Activated CD4-positive, alpha-beta T cell treated with anti-CD3 and anti-CD28 coated beads, Interleukin-2, Interleukin-4, amounts not matched to agents 100 ng/mL and 50 ng/mL, durations not matched to agents 16 hours and 8 hours (primary cell): ENCODE results near the gene ABCF2.

ENCODE experiments used
- DNase-seq: peaks from one replicate; pipeline ENCODE4 v3.0.0-alpha.2; 2020; ENCODE audit warnings: low spot score

The ABCF2 gene

DNA sequence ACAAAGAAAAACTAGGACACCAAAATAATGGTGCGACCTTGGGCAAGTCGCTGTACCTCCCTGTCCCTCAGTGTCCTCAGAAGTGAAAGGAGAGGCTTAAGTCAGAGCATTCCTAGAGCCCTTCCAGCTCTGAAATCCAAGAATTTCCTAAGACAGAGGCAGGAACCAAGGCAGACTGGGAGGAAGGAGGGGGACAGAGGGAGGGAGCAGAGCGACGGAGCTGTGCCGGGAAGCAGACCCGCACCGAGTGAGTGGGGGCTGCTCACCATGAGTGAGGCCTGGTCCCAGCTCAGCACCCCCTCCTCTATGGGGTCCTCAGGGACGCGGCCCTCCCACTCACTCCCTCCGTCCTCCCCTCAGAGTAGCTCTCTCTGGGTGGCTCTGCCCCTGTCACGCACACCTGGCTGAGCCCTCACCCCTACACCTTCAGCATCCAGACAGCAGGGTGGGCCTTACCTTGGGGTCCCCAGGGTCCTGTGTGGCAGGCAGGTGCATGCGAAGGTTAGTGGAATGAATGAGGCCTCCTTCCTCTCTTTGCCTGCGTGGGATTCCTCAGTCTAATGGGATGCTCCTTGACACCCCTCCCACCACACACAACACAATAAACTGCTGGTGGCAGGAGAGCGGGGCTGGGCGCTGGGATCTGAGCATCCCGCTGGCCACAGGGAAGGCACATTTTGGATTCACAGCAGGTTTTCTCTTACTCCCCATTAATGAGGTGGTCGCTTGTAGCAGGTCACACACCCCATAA lies 26.1 kb upstream of the ABCF2 start:
- DNase-seq: no peak

DNA sequence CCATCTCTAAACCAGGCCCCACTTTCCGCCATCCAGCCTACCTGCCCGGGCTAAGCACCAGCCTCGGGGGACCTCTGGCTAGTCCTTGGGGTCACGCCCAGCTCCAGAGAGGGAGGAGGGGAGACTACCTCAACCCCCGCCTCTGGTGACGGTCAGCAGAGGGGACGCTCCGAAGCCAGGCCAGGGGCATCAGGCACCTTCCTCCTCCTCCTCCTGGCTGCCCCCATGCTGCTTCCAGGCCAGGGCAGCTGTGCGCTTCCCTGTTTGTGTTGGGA lies 25.5 kb upstream of the ABCF2 start:
- DNase-seq: no peak

DNA sequence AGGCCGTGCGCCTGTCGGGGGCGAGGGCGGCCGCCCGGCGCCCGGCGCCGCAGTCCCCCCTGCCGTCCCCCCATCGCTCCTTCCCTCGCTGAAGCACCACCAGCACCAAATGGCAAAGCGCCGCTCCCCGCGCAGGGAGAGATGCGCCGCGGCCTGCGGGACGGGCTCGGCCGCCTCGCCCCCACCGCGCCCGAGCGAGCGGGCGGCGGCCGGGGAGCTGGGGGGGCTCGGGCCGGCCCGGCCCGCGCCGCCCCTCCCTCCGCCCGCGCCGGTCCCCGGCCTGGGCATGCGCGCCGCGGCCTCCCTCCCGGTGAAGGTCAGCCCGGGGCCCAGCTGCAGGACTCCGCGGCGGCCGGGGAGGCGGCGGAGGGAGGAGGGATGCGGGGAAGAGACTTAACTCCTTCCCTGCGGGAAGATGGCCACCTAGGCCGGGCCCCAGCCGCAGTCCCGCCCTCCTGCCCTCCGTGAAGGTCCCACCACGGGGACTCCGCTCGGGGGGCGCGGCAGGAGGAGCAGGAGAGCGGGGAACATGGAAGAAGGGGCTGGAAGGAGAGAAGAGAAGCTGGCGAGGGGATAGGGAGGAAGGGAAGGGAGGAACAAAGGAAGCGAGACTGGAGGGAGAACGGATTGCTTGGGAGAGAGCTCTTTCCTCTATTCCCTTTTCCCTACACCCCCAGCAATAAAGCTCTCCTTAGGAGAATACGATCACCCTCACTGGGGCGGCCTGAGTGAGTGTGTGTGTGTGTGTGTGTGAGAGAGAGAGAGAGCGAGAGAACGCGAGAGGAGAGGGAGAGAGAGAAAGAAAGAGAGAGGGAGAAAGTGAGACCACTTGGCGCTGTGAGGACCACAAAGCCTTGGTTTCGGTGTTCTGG lies 24.9 kb upstream of the ABCF2 start:
- no peak for DNase-seq

DNA sequence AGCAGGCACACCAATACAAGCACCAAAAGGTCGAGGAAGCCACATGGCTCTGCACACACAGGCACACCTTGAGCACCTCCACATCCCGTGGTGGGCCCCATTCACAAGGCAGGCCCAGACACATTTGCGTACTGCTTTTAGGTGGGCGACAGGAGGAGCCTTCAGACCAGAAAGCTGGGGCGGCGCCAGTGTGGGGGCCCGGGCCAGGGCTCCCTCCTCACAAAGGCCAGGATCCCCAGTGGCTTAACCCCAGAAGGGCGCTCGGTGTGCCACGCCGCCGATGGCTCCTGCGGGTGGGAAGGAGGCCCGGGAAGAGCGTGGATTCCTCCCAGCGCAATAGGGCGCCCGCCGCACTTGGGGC lies 24.3 kb upstream of the ABCF2 start:
- no peak for DNase-seq

DNA sequence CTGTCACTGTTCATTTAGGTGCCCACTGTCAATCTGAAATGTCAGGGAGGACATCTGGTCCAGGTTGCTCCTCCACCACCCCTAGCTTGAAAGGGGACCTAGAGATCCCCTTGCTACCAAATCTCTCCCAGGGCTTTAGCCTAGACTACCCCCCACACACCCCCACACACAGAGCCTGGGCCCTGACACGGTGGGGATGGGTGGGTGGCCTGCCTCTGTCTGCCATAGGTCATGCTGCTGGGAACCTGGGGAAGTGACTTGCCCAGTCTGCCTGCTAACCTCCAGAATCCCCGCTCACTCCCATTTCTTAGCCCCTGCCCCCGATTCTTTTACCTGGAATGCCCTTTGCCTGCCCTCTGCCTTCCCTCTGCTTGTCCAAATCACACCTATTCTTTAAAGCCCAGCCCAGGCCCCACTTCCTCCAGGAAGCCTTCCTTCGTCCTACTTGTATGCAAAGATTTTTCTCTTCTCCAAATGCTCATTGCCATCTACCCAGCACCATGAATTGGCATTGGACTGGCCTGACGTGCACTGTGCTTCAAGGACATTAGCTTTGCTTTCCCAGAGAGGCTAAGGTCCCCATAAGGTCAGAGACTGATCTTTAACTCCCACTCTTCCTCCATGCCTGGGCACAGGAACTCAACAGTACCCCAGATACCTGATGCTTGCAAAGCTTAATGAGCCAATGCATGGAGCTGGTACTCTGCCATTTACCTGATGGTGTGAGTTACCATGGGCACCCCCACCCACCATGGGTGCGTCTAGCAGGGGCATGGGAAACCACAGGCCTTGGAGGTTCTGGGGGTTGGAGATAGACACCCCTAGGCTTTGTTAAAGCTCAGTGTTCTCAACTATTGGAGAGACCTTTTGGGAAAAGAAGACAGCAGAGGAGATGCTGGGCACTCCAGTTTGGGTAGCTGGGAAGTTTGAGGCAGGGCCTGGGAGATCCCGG lies 23.5 kb upstream of the ABCF2 start:
- DNase-seq: no peak

DNA sequence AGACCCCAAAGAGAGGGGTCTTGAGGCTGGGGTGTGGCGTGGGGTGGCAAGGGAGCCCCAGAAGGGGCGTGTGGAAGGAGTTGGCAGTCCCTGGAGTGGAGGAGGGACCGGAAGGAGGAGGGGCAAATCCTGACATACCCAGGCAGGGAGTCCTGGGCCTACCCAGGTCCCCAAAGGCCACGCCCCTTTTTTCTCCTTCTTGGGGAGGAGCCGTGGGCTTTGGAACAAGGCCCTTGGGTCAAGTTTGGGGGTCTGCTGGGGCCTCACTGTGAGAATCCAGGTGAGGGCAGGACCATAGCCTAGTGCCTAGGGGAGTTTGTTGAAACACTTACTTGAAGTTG lies 22.7 kb upstream of the ABCF2 start:
- no peak for DNase-seq

DNA sequence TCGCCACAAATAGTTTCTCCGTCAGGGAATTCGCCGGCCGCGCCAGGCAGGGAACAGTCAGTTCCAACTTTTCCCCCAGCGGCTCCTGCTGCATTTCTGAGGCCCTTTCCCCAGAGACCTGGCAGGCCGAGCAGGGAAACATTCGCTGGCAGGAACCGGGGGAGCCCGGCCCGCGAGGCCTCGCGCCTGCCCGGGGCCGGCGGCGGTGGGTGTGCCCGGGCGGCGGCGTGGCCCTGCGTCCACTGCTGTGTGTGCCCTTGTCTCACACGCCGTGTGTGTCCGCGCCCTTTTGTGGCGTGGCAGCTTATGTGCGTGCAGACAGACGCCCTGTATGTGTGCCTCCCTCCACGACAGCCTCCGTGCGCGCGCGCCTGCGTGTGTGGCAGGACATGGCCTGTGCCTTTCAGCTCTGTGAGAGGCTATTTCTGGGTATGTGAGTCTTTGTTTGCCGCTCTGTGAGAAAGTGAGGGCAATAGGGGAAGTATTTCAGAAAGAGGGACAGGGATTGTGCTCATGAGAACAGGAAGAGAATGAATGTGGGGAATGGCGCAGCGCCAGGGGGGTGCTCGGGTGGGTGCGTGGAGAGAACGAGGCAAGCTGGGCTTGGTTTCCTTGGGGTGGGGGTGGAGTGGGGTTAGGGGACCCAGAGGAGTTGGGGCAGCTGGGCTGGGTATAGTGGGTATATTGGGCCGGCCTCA lies 22.2 kb upstream of the ABCF2 start:
- DNase-seq: no peak

DNA sequence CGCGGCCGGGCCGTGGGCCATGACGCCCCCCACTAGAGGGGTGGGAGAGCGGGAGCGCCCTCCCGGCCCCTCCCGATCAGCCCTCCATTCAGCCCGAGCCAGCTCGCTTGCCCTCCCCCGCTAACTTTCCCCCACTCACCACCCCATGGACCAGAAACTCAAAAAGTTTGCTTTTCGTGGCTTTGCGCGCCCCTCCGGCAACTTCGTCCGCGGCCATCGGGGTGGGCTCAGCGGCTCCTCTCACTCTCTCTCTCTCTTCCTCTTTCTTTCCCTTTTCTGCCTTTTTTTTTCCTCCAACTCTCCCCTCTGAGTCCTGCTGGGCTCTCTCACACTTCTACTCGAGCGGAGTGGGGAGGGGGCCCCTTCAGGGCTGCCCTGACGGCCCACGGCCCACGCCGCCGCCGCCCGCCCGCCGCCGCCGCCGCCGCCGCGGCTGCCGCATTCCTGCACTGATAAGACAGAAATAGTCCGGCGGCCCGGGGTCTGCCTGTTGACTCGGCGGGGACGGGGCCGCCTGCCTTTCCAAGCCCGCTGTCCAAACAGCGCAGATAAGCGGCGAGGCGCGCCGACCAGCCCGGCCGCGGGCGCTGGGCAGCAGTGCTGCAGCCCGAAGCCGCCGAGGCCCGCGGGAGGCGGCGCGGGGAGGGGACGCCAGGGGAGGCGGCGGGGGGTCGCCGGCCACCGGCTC lies 21.5 kb upstream of the ABCF2 start, which contains the start of gene SMARCD3:
Gene SMARCD3, minus strand, starts transcription at position 349 of the 688 bp plus-strand sequence. Its CDS starts 132 bp downstream, at position 217.
- DNase-seq: no peak

DNA sequence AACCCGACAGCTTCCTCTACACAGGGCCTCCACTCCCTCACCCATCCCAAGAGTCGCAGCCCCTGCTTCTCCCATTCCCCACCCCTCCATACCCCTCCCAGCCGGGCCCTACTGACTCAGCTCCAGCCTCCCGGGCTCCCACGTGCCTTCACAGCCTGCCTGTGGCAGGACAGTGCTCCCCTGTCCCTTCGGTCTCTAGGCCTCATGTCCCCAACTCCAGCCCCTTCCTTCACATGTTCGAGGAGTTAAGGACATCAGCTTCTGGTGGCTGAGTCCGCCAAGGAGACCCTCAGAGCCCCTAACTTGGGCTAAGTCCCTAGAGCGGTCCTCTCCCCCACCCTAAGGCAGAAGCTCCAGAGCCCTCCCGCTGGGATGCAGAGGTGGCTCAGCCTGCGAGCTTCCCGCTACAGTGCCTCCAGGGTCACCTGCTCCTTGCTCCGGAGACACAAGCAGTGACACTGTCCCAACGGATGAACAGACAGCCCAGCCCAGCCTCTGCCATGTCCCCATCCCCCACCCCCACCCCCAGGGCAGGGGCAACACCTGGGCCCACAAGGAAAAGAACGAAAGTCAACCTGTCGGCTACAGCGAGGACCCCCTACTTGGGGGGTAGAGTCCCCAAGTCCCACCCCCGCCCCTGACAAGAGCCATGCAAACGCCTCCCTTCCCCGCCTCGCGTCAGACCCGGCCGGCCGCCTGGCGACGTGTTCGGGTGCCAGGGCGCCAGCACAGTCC lies 20.8 kb upstream of the ABCF2 start:
- DNase-seq: no peak

DNA sequence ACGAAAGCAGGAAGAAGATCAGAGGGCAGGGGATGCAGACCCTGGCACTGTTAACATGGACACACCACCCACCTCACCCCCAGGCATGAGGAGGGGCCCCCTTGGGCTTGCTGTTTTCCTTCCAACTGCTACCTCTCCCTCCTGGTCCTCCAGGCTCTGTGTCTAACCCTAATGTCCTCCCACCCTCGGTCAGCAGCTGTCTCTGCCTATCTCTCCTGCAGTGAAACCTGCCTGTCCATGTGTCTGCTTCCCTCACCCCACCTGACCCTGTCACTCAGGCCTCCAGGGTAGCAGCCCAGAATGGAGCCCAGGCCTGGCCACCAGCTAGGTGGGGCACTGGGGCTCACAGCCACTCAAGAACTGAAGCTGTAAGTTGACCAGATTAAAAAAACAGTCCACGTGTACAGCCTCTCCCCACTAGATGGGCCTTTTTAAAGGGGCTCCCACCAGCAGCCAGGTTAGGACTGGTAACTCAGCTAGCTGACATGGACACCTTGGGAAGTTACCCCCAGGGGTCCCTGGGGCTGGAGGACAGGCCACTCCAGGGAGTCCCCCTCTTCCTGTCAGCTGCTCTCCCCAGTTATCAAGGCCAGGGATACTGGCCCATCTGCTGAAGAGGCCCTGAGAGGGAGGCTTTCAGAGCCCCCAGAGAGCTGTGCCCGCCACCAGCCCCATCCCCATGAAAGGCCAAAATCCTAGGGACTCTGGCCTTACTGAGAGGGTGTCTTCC lies 20.0 kb upstream of the ABCF2 start:
- DNase-seq: no peak

DNA sequence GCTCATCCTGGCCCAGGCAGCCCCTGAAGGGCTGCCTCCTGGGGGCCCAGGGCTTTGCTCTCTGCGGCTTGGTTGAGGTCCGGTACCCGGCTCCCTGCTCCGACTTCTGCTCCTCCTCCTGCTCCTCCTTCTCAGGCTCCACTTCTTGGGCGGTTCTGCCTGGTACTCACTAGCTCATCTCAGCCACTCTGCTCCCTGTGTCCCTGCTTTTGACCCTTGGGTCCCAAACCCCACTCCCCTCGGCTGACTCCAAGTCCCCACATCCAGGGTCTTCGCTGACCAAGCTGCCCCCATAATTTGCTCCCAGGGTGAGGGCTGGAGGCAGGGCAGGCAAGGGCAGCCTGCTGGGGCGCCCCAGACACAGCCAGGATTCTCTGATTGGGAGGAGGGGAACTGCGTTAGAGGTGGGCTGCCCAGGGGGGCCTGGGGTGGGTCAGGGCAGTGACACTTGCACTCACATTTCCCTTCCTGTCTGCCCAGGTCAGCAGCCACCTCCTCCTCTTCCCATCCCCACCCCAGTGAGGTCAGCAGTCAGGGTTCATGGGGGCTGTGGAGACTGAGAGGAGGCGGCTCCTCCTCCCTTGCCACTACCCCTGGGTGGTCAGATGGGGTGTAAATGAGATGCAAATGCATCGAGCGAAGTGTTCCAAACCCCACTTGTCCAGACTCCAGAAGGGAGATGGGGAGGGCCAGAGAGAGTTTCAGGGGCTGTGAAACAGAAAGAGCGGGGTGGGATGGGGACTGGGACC lies 19.3 kb upstream of the ABCF2 start:
- DNase-seq: no peak

DNA sequence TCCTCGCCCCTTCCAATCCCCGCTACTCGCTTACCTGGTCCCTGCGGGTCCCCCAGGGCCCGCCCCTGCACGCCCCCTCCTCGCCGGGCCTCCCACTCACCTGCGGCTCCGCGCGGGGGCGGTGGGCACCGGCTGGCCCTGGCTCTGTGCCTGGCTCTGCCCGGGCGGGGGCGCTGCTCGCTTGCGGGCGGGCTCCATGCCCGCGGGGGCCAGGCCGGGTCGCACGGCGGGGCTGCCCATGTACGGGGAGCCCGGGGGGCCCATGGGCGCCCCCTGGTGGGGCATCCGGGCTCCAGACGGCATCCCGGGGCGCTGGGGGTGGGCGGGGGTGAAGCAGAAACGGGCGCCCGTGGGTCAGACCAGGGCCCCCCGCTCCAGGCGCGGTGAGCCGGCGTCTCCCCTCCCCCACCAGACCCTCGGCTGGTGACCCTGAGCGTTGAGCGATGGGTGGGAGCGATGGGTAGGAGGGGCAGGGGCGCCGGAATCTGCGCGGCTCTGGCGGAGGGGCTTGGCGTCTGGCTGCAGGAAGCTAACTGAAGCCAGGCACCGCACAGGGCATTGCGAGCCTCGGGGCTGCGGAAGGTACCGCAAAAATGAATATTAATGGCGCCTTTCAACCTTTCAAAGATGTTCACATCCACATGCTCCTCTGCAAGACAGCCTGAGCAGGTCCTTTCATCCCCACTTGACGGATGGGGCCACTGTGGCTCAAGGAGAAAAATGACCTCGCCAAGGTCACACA lies 18.5 kb upstream of the ABCF2 start:
- peak; percentile 52 for DNase-seq

DNA sequence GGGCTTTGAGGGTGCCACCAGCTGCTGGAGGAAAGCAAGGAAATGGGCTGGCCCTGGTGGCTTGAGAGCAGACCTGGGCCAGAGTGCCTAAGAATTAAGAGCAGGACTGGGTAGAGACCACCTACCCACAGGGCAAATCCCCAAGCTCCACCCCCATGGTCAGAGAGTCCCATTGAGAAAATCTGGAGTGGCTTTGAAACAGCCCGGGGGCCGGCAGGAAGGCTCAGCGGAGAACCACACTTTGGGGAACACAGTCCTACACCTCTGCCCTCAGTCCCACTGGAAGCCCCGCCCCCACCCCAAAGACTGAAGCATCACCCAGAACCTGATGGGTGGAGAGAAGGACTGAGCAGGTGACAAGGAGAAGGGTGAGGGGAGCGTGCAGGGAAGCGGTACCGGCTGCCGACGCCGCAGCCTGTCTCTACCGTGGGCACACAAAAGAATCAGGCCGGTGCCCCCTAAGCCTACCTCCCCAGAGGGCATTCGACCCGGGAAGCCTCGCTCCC lies 17.9 kb upstream of the ABCF2 start:
- no peak for DNase-seq

DNA sequence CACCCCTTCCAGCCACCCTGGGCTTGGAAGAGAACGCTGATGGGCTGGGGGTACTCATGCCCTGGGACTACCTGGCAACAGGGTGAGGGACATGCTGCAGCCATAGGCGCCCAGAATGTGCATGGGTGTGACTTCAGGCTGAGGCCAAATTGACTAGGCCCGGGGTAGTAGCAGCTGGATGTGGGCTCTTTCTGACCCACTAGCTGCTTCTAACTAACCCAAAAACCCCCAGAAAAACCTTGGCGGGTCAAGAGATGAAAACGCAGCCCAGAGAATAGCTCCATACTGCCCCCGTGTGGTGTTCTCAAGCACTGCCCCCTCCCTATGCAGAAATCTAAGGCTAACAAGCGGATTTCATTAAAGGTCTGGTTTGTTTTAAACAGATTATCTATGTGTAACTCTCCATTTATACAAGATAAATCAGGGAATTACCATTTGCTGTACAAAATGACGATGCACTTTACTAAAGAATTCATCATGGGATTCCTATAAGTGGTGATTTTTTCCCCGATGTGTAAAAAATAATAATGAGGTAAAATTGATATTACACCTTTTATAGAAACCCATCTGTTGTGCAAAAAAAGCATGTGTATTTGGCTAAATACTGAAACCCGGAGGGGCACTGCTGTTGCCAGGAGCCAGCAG lies 17.3 kb upstream of the ABCF2 start:
- peak; percentile 68 for DNase-seq

DNA sequence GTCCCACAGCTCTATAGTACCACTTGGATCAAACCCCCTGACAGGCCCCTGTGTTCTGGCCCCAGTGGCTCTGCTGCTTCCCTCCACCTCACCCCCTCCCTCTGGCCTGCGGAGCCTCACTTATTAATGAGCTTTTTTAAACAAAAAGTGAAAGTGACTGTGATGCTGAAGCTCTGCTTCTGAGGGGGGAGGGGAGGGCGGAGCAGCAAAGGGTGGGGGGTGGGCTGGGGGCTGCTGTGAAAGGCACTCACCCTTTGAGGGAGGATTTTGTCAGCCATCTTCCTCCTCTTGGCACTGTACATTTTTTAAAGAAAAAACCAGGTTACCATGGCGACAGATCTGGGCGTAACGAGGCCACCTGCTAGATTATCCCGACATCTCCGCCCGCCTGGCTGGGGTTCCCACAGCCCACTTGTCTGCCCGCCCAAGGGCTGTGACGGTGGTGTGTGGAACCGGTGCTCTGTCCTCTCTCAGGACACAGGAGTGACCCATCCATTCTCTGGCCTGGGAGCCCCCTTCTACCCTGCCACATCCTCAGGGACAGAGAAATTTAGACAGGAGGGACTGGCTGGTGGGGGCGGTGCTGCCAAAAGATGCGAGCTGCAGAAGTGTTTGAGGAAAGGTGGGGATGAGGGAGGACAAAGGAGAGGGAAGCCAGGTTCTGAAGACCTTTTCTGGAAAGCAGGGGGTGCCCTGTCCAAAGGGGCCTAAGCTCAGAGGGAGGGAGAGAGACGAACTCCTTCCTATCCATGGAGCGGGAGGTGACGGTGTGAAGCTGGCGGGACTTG lies 16.6 kb upstream of the ABCF2 start:
- peak; percentile 22 for DNase-seq

DNA sequence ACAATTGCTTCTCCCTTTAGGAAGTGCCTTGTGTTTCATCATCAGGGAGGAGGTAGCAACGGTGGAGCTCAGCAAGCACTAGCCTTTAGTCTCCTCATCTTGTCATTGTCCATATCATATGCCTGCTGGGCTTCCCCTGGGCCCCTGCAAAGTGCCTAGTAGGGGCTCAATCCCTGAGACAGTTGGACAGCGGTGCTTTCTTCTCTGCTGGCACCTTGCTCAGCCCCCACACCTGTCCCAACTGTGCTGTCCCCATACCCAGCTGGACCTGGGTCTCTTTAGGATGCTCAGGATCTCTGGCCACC lies 16.0 kb upstream of the ABCF2 start:
- no peak for DNase-seq
